B cell (primary cell): ENCODE data around the gene EPHB1. TPM values are rescaled to one million over a fixed set of nuclear protein-coding genes. Genes with fewer than 3 reads are reported as not detected.

Experiments used
- ATAC-seq: fragments of 200-7000 bp; cut with Tn5 transposase; one replicate; pipeline ENCODE4 v1.10.0; 2021; ENCODE audit warnings: low read depth, mild to moderate bottlenecking, moderate number of reproducible peaks, moderate library complexity
- CTCF ChIA-PET: fragments of 350-600 bp; sonication (Branson Sonifier 250); formaldehyde crosslinking; loops from one replicate; lab custom pipeline; 2021; ENCODE audit warnings: antibody characterized with exemption, inconsistent platforms; lab: Charles Lee
- POLR2A ChIA-PET: fragments of 350-600 bp; sonication (Branson Sonifier 250); formaldehyde crosslinking; loops from one replicate; lab custom pipeline; 2021; ENCODE audit warnings: antibody characterized with exemption; lab: Charles Lee
- DNase-seq: peaks from one replicate; pipeline ENCODE4 v3.0.0; 2013
- H2AFZ ChIP-seq: 2 replicates; pipeline ENCODE4 v1.6.1; 2012; ENCODE audit warnings: mild to moderate bottlenecking, low read depth, low read length; ENCODE audit not compliant: insufficient read depth, poor library complexity, severe bottlenecking
- H3K27ac ChIP-seq, 2 donors: 1 replicate in 1 of 2; 2 replicates in 1 of 2; pipeline ENCODE4 v1.5.1; 2012 to 2013; ENCODE audit warnings: low read length in 2 of 2, mild to moderate bottlenecking in 2 of 2, moderate library complexity in 1 of 2
- H3K27me3 ChIP-seq, 4 experiments: fragments of 200-600 bp in 1 of 4; sonication (generic) in 1 of 4; replicated peaks in 1 of 4; 1 replicate in 2 of 4; 2 replicates in 2 of 4; pipeline versions ENCODE4 v1.6.1 to v1.7.0; 2013 to 2016; ENCODE audit warnings: low read length in 3 of 4, mild to moderate bottlenecking in 2 of 4, mixed read lengths in 1 of 4, moderate library complexity in 1 of 4; ENCODE audit not compliant: insufficient read depth in 4 of 4, control insufficient read depth in 3 of 4; ENCODE audit errors: control extremely low read depth in 1 of 4
- H3K36me3 ChIP-seq, 2 experiments: replicated peaks in 1 of 2; 1 replicate in 1 of 2; 2 replicates in 1 of 2; pipeline versions ENCODE4 v1.6.1 to v1.7.1; 2013; ENCODE audit warnings: low read length in 1 of 2; ENCODE audit not compliant: insufficient read depth in 2 of 2, control insufficient read depth in 1 of 2; ENCODE audit errors: control extremely low read depth in 1 of 2, extremely low read depth in 1 of 2
- H3K4me1 ChIP-seq, 2 donors: fragments of 200-600 bp in 1 of 2; sonication (generic) in 1 of 2; 1 replicate in 1 of 2; 2 replicates in 1 of 2; pipeline versions ENCODE4 v1.5.1 to v1.6.1; 2013 to 2017; ENCODE audit warnings: low read length in 2 of 2; ENCODE audit not compliant: control insufficient read depth in 2 of 2, insufficient read depth in 2 of 2
- H3K4me2 ChIP-seq: replicated peaks from 2 replicates; pipeline ENCODE3; 2012; ENCODE audit warnings: mild to moderate bottlenecking, low read depth, low read length; ENCODE audit not compliant: poor library complexity, severe bottlenecking
- H3K4me3 ChIP-seq, 5 experiments: fragments of 200-600 bp in 1 of 5; sonication (generic) in 1 of 5; 1 replicate in 3 of 5; 2 replicates in 2 of 5; pipeline versions ENCODE4 v1.5.1 to v1.7.0; 2011 to 2016; ENCODE audit warnings: low read length in 4 of 5, mild to moderate bottlenecking in 4 of 5, low read depth in 2 of 5, control low read depth in 1 of 5, moderate library complexity in 1 of 5; ENCODE audit not compliant: insufficient read depth in 1 of 5; ENCODE audit errors: control extremely low read depth in 1 of 5, extremely low read depth in 1 of 5
- H3K79me2 ChIP-seq: fragments of 200-600 bp; sonication (generic); one replicate; pipeline ENCODE4 v1.6.0; 2016; ENCODE audit warnings: low read length; ENCODE audit not compliant: control insufficient read depth, insufficient read depth
- H3K9ac ChIP-seq: fragments of 200-600 bp; sonication (generic); 2 replicates; pipeline ENCODE4 v1.6.1; 2017; ENCODE audit warnings: mild to moderate bottlenecking, low read length, moderate library complexity
- H3K9me3 ChIP-seq, 3 donors: one replicate each; pipeline versions ENCODE4 v1.6.1 to v1.7.1; 2013; ENCODE audit warnings: low read length in 2 of 3; ENCODE audit not compliant: control insufficient read depth in 2 of 3, insufficient read depth in 1 of 3; ENCODE audit errors: control extremely low read depth in 1 of 3
- H4K20me1 ChIP-seq: 2 replicates; pipeline ENCODE4 v1.6.0; 2012; ENCODE audit warnings: mild to moderate bottlenecking, low read length; ENCODE audit not compliant: insufficient read depth, control insufficient read depth, poor library complexity, severe bottlenecking
- H3K27ac Mint-ChIP-seq: one replicate; pipeline ENCODE4 v1.8.0; 2021; ENCODE audit warnings: mixed read lengths
- H3K27me3 Mint-ChIP-seq: one replicate; pipeline ENCODE4 v1.8.0; 2021; ENCODE audit warnings: mixed read lengths
- H3K4me1 Mint-ChIP-seq: one replicate; pipeline ENCODE4 v1.8.0; 2021; ENCODE audit warnings: mixed read lengths
- H3K4me3 Mint-ChIP-seq: one replicate; pipeline ENCODE4 v1.8.0; 2021; ENCODE audit warnings: mixed read lengths
- H3K9me3 Mint-ChIP-seq: one replicate; pipeline ENCODE4 v1.8.0; 2022; ENCODE audit warnings: mixed read lengths; ENCODE audit not compliant: insufficient read depth
- CTCF ChIP-seq: fragments of 200-600 bp; IDR thresholded peaks from one replicate; pipeline ENCODE4 v1.8.0; 2022; ENCODE audit warnings: antibody characterized with exemption, mild to moderate bottlenecking
- EZH2 ChIP-seq: IDR thresholded peaks from 2 replicates; pipeline ENCODE4 v1.6.1; 2012; ENCODE audit warnings: borderline replicate concordance, low read depth, mild to moderate bottlenecking, moderate library complexity, low read length; ENCODE audit not compliant: insufficient read depth, poor library complexity, severe bottlenecking
- WGBS: methylation state at CpG from one replicate; pipeline ENCODE4 v1.1.5; 2013; ENCODE audit warnings: missing lambda C conversion rate; ENCODE audit not compliant: insufficient coverage; 5-methylcytosine and 5-hydroxymethylcytosine counted together
- intact Hi-C: fragments of 100-400 bp; cut with micrococcal nuclease; formaldehyde crosslinking; loops from one replicate; pipeline ENCODE4 v1.10.0; 2022
- polyA plus RNA-seq: library from polyadenylated mRNA; depleted of rRNA; stranded (reverse); fragments of >200 nt; gene quantifications from 2 replicates; pipeline ENCODE4 v1.2.3, GENCODE V29; 2012
- total RNA-seq, 2 donors: library from RNA; stranded (reverse); fragments of 120-200 nt in 1 of 2; gene quantifications; 1 replicate in 1 of 2; 2 replicates in 1 of 2; pipeline versions ENCODE4 v1.2.3 to v1.2.4, GENCODE V29; 2013 to 2022

EPHB1 gene
- total and polyA plus RNA-seq, 2 donors (not counting 1 experiment from before 2014, with no cell fraction given) = 0.01 TPM; not detected in 1

DNA sequence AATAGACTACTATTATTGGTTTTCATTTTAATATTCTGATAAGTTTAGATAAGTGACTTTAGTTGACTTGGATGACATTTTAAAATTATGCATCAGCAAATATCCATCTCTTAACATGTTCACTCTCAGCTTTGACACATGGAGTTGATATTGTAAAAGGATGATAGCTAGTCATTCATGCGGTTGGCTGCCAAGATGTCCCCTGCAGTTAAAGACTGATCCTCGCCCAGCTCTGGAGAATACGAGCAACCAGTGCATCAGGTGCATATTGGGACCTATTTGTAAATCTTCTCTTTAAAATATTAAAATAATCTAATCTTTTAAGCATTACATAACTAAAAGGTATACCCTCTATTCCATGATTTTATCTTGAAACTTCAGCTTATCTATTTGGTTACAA is 41.9 kb downstream of the EPHB1 start:
- no peak overlapping the region for H3K4me2 ChIP-seq
- no peak overlapping the region for H3K4me3 Mint-ChIP-seq
- H3K27ac Mint-ChIP-seq = no peak overlapping the region
- CTCF ChIA-PET = interaction anchor here (0.6 kb wide), 1 partner anchor 1744 kb away, joined by 3 read pairs; no protein-coding TSS in a partner anchor
- H3K27me3 Mint-ChIP-seq = peaks cover 11% of the 10 kb centered on the region
- no peaks in the 10 kb centered on the region for H3K9me3 Mint-ChIP-seq
- H3K4me1 ChIP-seq = no peaks in the 10 kb centered on the region
- POLR2A ChIA-PET = no interaction called here
- no peak for TF ChIP-seq EZH2
- TF ChIP-seq CTCF = no peak
- H2AFZ ChIP-seq = no peak overlapping the region
- ATAC-seq = no peak
- H3K9ac ChIP-seq = no peak overlapping the region
- H3K36me3 ChIP-seq = no peaks in the 10 kb centered on the region
- 100% methylated on average over 1 of the region's 3 CpGs for WGBS
- no peaks in the 10 kb centered on the region for H3K79me2 ChIP-seq
- no peaks in the 10 kb centered on the region for H4K20me1 ChIP-seq
- intact Hi-C loops = no loop called here
- no peak for DNase-seq
- H3K4me1 Mint-ChIP-seq = no peaks in the 10 kb centered on the region
- H3K4me3 ChIP-seq = no peak overlapping the region
- peaks cover 0 to 4% (median 3%) of the 10 kb centered on the region in 3 donors for H3K9me3 ChIP-seq
- H3K27me3 ChIP-seq = peaks cover 0 to 3% (median 0%) of the 10 kb centered on the region in 4 experiments
- H3K27ac ChIP-seq = no peak overlapping the region

DNA sequence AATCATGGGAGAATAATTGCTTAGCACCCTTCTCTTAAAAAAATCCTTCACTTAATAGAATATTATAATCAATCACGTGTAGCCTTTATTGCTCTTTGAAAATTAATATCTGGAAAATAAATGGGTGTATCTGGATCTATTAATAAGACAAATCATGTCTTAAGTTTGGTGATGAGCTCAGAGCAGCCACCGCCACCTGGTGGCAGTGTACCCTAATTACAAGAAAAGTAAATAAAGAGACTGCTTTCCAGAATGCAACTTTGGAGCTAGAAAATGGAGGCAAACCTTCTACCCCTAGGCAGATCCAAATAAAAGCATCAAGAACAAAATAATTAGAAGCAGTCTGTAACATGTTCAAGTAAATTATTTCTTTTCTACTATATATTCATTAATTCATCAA is 43.5 kb downstream of the EPHB1 start:
- no peak for ATAC-seq
- ChIA-PET POLR2A (no interaction called here), CTCF (no interaction called here)
- H3K79me2 ChIP-seq = no peaks in the 10 kb centered on the region
- no peak for DNase-seq
- H4K20me1 ChIP-seq = no peaks in the 10 kb centered on the region
- H3K9me3 Mint-ChIP-seq = peaks cover 9% of the 10 kb centered on the region
- H3K4me3 ChIP-seq = no peak overlapping the region
- no peaks in the 10 kb centered on the region for H3K4me1 ChIP-seq
- intact Hi-C loops = no loop called here
- no peak overlapping the region for H3K4me3 Mint-ChIP-seq
- WGBS = no CpG with 5 or more reads among the region's 2 CpGs
- no peaks in the 10 kb centered on the region for H3K36me3 ChIP-seq
- no peak overlapping the region for H3K27ac ChIP-seq
- H2AFZ ChIP-seq = no peak overlapping the region
- H3K9me3 ChIP-seq = peaks cover 4 to 11% (median 4%) of the 10 kb centered on the region in 3 donors
- peaks cover 7% of the 10 kb centered on the region for H3K27me3 Mint-ChIP-seq
- H3K27me3 ChIP-seq = no peaks in the 10 kb centered on the region
- no peak overlapping the region for H3K4me2 ChIP-seq
- H3K4me1 Mint-ChIP-seq = no peaks in the 10 kb centered on the region
- no peak overlapping the region for H3K9ac ChIP-seq
- no peak for TF ChIP-seq EZH2
- peak; percentile 17 for TF ChIP-seq CTCF
- H3K27ac Mint-ChIP-seq = no peak overlapping the region
